Activated T-helper 9 cell treated with anti-CD3 and anti-CD28 coated beads, Interleukin-2, amount 50 U/mL, for 16 hours (primary cell): ENCODE measurements around the gene C1QTNF5.

Source experiments
- DNase-seq: peaks from one replicate; pipeline ENCODE4 v3.0.0-alpha.2; 2020; ENCODE audit warnings: low read depth

Gene C1QTNF5

DNA sequence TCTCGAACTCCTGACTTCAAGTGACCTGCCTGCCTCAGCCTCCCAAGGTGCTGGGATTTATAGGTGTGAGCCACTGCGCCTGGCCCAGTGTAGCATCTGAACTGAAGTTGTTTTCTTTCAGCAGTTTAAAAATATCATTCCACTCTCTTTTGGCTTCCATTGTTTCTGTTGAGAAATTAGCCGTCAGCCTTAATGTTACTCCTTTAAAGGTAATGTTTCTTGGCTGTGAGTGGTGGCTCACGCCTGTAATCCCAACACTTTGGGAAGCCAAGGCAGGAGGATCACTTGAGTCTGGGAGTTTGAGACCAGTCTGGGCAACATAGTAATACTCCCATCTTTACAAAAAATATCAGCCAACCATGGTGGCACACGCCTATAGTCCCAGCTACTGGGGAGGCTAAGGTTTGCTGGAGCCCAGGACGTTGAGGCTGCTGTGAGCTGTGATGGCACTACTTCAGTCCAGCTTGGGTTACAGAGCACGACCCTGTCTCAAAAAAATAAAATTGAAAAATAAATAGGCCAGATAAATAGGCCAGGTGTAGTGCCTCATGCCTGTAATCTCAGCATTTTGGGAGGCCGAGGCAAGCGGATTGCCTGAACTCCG is 49.7 kb downstream of the C1QTNF5 start:
- DNase-seq = no peak
